IMR-90 (cell line): Measurements from ENCODE around the gene SDHA. TPM values are rescaled to one million over a fixed set of nuclear protein-coding genes. Genes with fewer than 3 reads are reported as not detected.

Experiments
- ATAC-seq: fragments of 200-7000 bp; cut with Tn5 transposase; 2 replicates; pipeline ENCODE4 v1.9.1; 2020; ENCODE audit warnings: low read depth, mild to moderate bottlenecking, moderate library complexity
- BruUV-seq: library from RNA; stranded (reverse); fragments of 400-500 nt; replicated peaks from 2 replicates; lab custom pipeline; 2021; lab: Mats Ljungman, UMichigan
- CTCF ChIA-PET: fragments of 300-600 bp; formaldehyde crosslinking; extraction: SDS; loops from one replicate; lab custom pipeline; 2021; ENCODE audit warnings: antibody characterized with exemption; lab: Yijun Ruan, JAX
- POLR2A ChIA-PET: fragments of 300-600 bp; sonication (Branson Sonifier 250); formaldehyde crosslinking; loops from one replicate; lab custom pipeline; 2022; ENCODE audit warnings: antibody characterized with exemption; ENCODE audit not compliant: unreplicated experiment; lab: Charles Lee
- DNase-seq: peaks from one replicate; pipeline ENCODE4 v3.0.0; 2013
- H2AFZ ChIP-seq: replicated peaks from 2 replicates; pipeline ENCODE3; 2013; ENCODE audit warnings: low read length, mild to moderate bottlenecking; ENCODE audit not compliant: poor library complexity
- H2AK5ac ChIP-seq: 2 replicates; pipeline ENCODE4 v1.6.1; 2013; ENCODE audit warnings: low read depth, low read length, inconsistent platforms
- H2AK9ac ChIP-seq: replicated peaks from 2 replicates; pipeline ENCODE3; 2013; ENCODE audit warnings: mild to moderate bottlenecking, low read depth, low read length, moderate library complexity; ENCODE audit not compliant: poor library complexity
- H2BK120ac ChIP-seq: 2 replicates; pipeline ENCODE4 v1.6.1; 2013; ENCODE audit warnings: low read depth, low read length, inconsistent platforms
- H2BK15ac ChIP-seq: 3 replicates; pipeline ENCODE4 v1.6.1; 2013; ENCODE audit warnings: low read depth, low read length, inconsistent platforms
- H2BK20ac ChIP-seq: 2 replicates; pipeline ENCODE4 v1.6.1; 2013; ENCODE audit warnings: low read depth, mild to moderate bottlenecking, inconsistent platforms, low read length, moderate library complexity
- H2BK5ac ChIP-seq: 2 replicates; pipeline ENCODE4 v1.6.1; 2013; ENCODE audit warnings: mild to moderate bottlenecking, low read depth, low read length, inconsistent platforms; ENCODE audit not compliant: poor library complexity, severe bottlenecking
- H3K14ac ChIP-seq: replicated peaks from 2 replicates; pipeline ENCODE4 v1.6.1; 2013; ENCODE audit warnings: low read depth, low read length, inconsistent platforms
- H3K18ac ChIP-seq: 2 replicates; pipeline ENCODE4 v1.6.1; 2013; ENCODE audit warnings: low read depth, low read length, control low read depth
- H3K23ac ChIP-seq: 2 replicates; pipeline ENCODE4 v1.6.1; 2013; ENCODE audit warnings: low read depth, low read length, inconsistent platforms
- H3K27ac ChIP-seq: 2 replicates; pipeline ENCODE4 v1.5.1; 2013; ENCODE audit warnings: mild to moderate bottlenecking, control low read depth, low read length; ENCODE audit not compliant: insufficient read depth
- H3K27me3 ChIP-seq: 2 replicates; pipeline ENCODE4 v1.6.1; 2013; ENCODE audit warnings: low read length; ENCODE audit not compliant: control insufficient read depth, insufficient read depth
- H3K36me3 ChIP-seq: 2 replicates; pipeline ENCODE4 v1.6.1; 2013; ENCODE audit warnings: low read length, mixed read lengths; ENCODE audit not compliant: control insufficient read depth, insufficient read depth
- H3K4ac ChIP-seq: 2 replicates; pipeline ENCODE4 v1.6.1; 2013; ENCODE audit warnings: low read depth, low read length, inconsistent platforms
- H3K4me1 ChIP-seq: 2 replicates; pipeline ENCODE4 v1.6.1; 2013; ENCODE audit warnings: low read length, mixed read lengths; ENCODE audit not compliant: control insufficient read depth, insufficient read depth
- H3K4me2 ChIP-seq: 2 replicates; pipeline ENCODE4 v1.6.1; 2013; ENCODE audit warnings: low read depth, mild to moderate bottlenecking, control low read depth, low read length, moderate library complexity
- H3K4me3 ChIP-seq: 2 replicates; pipeline ENCODE4 v1.5.1; 2013; ENCODE audit warnings: low read depth, mild to moderate bottlenecking, control low read depth, low read length, moderate library complexity; ENCODE audit not compliant: insufficient read depth
- H3K56ac ChIP-seq: 2 replicates; pipeline ENCODE4 v1.6.1; 2013; ENCODE audit warnings: low read length, inconsistent platforms; ENCODE audit not compliant: insufficient read depth; ENCODE audit errors: extremely low read depth
- H3K79me1 ChIP-seq, 2 experiments: 2 replicates each; pipeline ENCODE4 v1.6.1; 2013; ENCODE audit warnings: low read length in 2 of 2, inconsistent platforms in 1 of 2, low read depth in 1 of 2
- H3K9ac ChIP-seq: 2 replicates; pipeline ENCODE4 v1.6.1; 2013; ENCODE audit warnings: low read depth, low read length, control low read depth
- H3K9me1 ChIP-seq: 2 replicates; pipeline ENCODE4 v1.6.1; 2013; ENCODE audit warnings: low read length, inconsistent platforms; ENCODE audit not compliant: insufficient read depth
- H3K9me3 ChIP-seq: 2 replicates; pipeline ENCODE4 v1.6.1; 2013; ENCODE audit warnings: low read length; ENCODE audit not compliant: control insufficient read depth, insufficient read depth
- H4K20me1 ChIP-seq: 2 replicates; pipeline ENCODE4 v1.6.1; 2013; ENCODE audit warnings: low read length, inconsistent platforms; ENCODE audit not compliant: insufficient read depth
- H4K5ac ChIP-seq: 2 replicates; pipeline ENCODE4 v1.6.1; 2013; ENCODE audit warnings: mild to moderate bottlenecking, low read depth, low read length, control low read depth
- H4K8ac ChIP-seq, 2 experiments: 2 replicates each; pipeline ENCODE4 v1.6.1; 2013; ENCODE audit warnings: low read depth in 2 of 2, low read length in 2 of 2, control low read depth in 1 of 2, inconsistent platforms in 1 of 2
- H4K91ac ChIP-seq: 2 replicates; pipeline ENCODE4 v1.6.1; 2013; ENCODE audit warnings: low read depth, low read length, inconsistent platforms; ENCODE audit not compliant: insufficient read depth
- CTCF ChIP-seq: conservative IDR thresholded peaks from 2 replicates; pipeline ENCODE4 v1.5.1; 2012; ENCODE audit warnings: mild to moderate bottlenecking, low read depth, low read length, improper control_type of control experiment
- FOS ChIP-seq: fragments of 150-350 bp; IDR thresholded peaks from 2 replicates; pipeline ENCODE4 v1.6.1; 2016; ENCODE audit warnings: low read depth, low read length
- MXI1 ChIP-seq: IDR thresholded peaks from 2 replicates; pipeline ENCODE4 v1.6.1; 2012; ENCODE audit warnings: low read depth, mild to moderate bottlenecking, low read length, moderate library complexity, borderline replicate concordance
- RAD21 ChIP-seq: IDR thresholded peaks from 2 replicates; pipeline ENCODE4 v1.6.1; 2012; ENCODE audit warnings: low read length, improper control_type of control experiment
- WGBS, 2 experiments: methylation state at CpG; one replicate each; pipeline versions ENCODE4 v1.1.5 to v1.1.7; 2013; ENCODE audit warnings: missing lambda C conversion rate in 2 of 2; ENCODE audit not compliant: insufficient read length in 1 of 2; ENCODE audit errors: extremely low coverage in 2 of 2; 5-methylcytosine and 5-hydroxymethylcytosine counted together
- dilution Hi-C: fragments of 300-500 bp; cut with HindIII; formaldehyde crosslinking; loops from one replicate; pipeline ENCODE4 v1.14.3; 2018; ENCODE audit warnings: low sequenced_read_pairs; ENCODE audit not compliant: unreplicated experiment
- in situ Hi-C: fragments of 300-500 bp; cut with MboI; formaldehyde crosslinking; loops from 3 replicates; pipeline ENCODE4 v1.14.3; 2019; ENCODE audit warnings: low sequenced_read_pairs, inconsistent platforms, mixed read lengths
- intact Hi-C: fragments of 100-400 bp; cut with micrococcal nuclease; formaldehyde crosslinking; loops from 2 replicates; pipeline ENCODE4 v1.10.0; 2022
- polyA plus RNA-seq, 3 experiments: library from polyadenylated mRNA; depleted of rRNA; stranded (reverse); fragments of >200 nt; gene quantifications; 2 replicates each; pipeline ENCODE4 v1.2.3, GENCODE V29; 2012; ENCODE audit warnings: low replicate concordance in 1 of 3
- total RNA-seq: library from RNA; depleted of rRNA; stranded (reverse); fragments of >200 nt; gene quantifications from 2 replicates; pipeline ENCODE4 v1.2.3, GENCODE V29; 2012

The SDHA gene
- total and polyA plus RNA-seq, 2 of the 4 experiments (the other 2 are of a cell fraction): 105 to 121 TPM

GRCh38 chr5:182126-182525 is 36.0 kb upstream of the SDHA start:
- no peak for DNase-seq
- BruUV-seq: no TSS peak
- Histone ChIP-seq H2BK15ac (no peak overlapping the region), H3K4ac (no peak overlapping the region), H3K9me1 (0 out of 2 replicates have a peak, but pooled peaks cover 2% of the 10 kb centered on the region), H4K20me1 (no peaks in the 10 kb centered on the region), H4K91ac (no peak overlapping the region), H3K4me3 (no peak overlapping the region), H3K56ac (no peak overlapping the region), H3K18ac (no peak overlapping the region), H3K9me3 (no peaks in the 10 kb centered on the region), H3K79me1 (no peaks in the 10 kb centered on the region), H3K14ac (no peak overlapping the region), H3K9ac (no peak overlapping the region), H3K4me1 (no peaks in the 10 kb centered on the region), H3K36me3 (no peaks in the 10 kb centered on the region), H2AK5ac (no peak overlapping the region), H2BK5ac (no peak overlapping the region), H2BK20ac (no peak overlapping the region), H3K27me3 (peaks cover 16% of the 10 kb centered on the region), H4K5ac (no peak overlapping the region), H2BK120ac (no peak overlapping the region), H3K27ac (no peak overlapping the region), H4K8ac (no peak overlapping the region), H3K23ac (no peak overlapping the region), H3K4me2 (no peak overlapping the region), H2AFZ (no peak overlapping the region), H2AK9ac (no peak overlapping the region)
- in situ Hi-C loops: no loop called here
- no peak for ATAC-seq
- 88% methylated on average over 9 of the region's 12 CpGs; no CpG with 5 or more reads in 1 of the 2 experiments for WGBS, 2 experiments
- no peak for TF ChIP-seq RAD21
- no peak for TF ChIP-seq FOS
- no peak for TF ChIP-seq CTCF
- no peak for TF ChIP-seq MXI1
- ChIA-PET POLR2A (no interaction called here), CTCF (no interaction called here)
- intact Hi-C loops: no loop called here
- dilution Hi-C loops: no loop called here
